Caco-2 (cell line): ENCODE results near the gene ASTN2. TPM values are rescaled to one million over a fixed set of nuclear protein-coding genes. Genes with fewer than 3 reads are reported as not detected.

Source experiments
- BruUV-seq: library from RNA; stranded (reverse); fragments of 400-500 nt; replicated peaks from 2 replicates; lab custom pipeline; 2021; lab: Mats Ljungman, UMichigan
- CTCF ChIA-PET: fragments of 300-600 bp; sonication (Branson Sonifier 250); formaldehyde crosslinking; loops from one replicate; lab custom pipeline; 2022; ENCODE audit warnings: antibody characterized with exemption; lab: Charles Lee
- POLR2A ChIA-PET: fragments of 300-600 bp; sonication (Branson Sonifier 250); formaldehyde crosslinking; loops from one replicate; lab custom pipeline; 2022; ENCODE audit warnings: antibody characterized with exemption; lab: Charles Lee
- DNase-seq, 2 experiments: peaks; one replicate each; pipeline versions ENCODE4 v3.0.0 to v3.0.0-alpha.2; 2020 to 2022
- H3K27me3 ChIP-seq: replicated peaks from 2 replicates; pipeline ENCODE4 v1.6.0; 2011; ENCODE audit warnings: low read length; ENCODE audit not compliant: control insufficient read depth, insufficient read depth
- H3K36me3 ChIP-seq: 2 replicates; pipeline ENCODE4 v1.5.1; 2011; ENCODE audit warnings: low read length; ENCODE audit not compliant: control insufficient read depth, insufficient read depth
- H3K4me1 ChIP-seq: fragments of 250-450 bp; sonication (Bioruptor Pico); 2 replicates; pipeline ENCODE4 v1.5.1; 2020; ENCODE audit warnings: mild to moderate bottlenecking
- H3K4me3 ChIP-seq: 2 replicates; pipeline ENCODE4 v1.5.1; 2011; ENCODE audit warnings: low read depth, mild to moderate bottlenecking, control low read depth, low read length
- H3K9me3 ChIP-seq: fragments of 250-450 bp; sonication (Bioruptor Pico); 2 replicates; pipeline ENCODE4 v1.5.1; 2020; ENCODE audit warnings: mild to moderate bottlenecking, moderate library complexity
- H3K27ac Mint-ChIP-seq: one replicate; pipeline ENCODE4 v1.8.0; 2022; ENCODE audit warnings: mixed read lengths; ENCODE audit not compliant: unreplicated experiment
- H3K27me3 Mint-ChIP-seq: one replicate; pipeline ENCODE4 v1.8.0; 2022; ENCODE audit warnings: mixed read lengths; ENCODE audit not compliant: insufficient read depth, unreplicated experiment
- H3K36me3 Mint-ChIP-seq: one replicate; pipeline ENCODE4 v1.8.0; 2022; ENCODE audit warnings: mild to moderate bottlenecking, mixed read lengths; ENCODE audit not compliant: insufficient read depth, unreplicated experiment
- H3K4me1 Mint-ChIP-seq: one replicate; pipeline ENCODE4 v1.8.0; 2022; ENCODE audit warnings: low read depth, mixed read lengths; ENCODE audit not compliant: unreplicated experiment
- H3K4me3 Mint-ChIP-seq: one replicate; pipeline ENCODE4 v1.8.0; 2022; ENCODE audit warnings: mild to moderate bottlenecking, moderate library complexity, mixed read lengths; ENCODE audit not compliant: unreplicated experiment
- H3K9me3 Mint-ChIP-seq: one replicate; pipeline ENCODE4 v1.8.0; 2022; ENCODE audit warnings: mixed read lengths; ENCODE audit not compliant: unreplicated experiment
- intact Hi-C: fragments of 100-400 bp; cut with micrococcal nuclease; formaldehyde crosslinking; loops from one replicate; pipeline ENCODE4 v1.10.0; 2022; ENCODE audit not compliant: unreplicated experiment
- total RNA-seq: library from RNA; stranded (reverse); gene quantifications from 2 replicates; pipeline ENCODE4 v1.2.3, GENCODE V29; 2022
- TF ChIP-seq, protein P1 (sequence below), 2 experiments: fragments of 200-600 bp in 1 of 2; IDR thresholded peaks; 1 replicate in 1 of 2; 2 replicates in 1 of 2; pipeline versions ENCODE4 v1.5.1 to v1.8.0; 2011 to 2022; ENCODE audit warnings: antibody characterized with exemption in 1 of 2, control low read depth in 1 of 2, inconsistent platforms in 1 of 2, low read depth in 1 of 2, low read length in 1 of 2, mild to moderate bottlenecking in 1 of 2, moderate library complexity in 1 of 2; ENCODE audit not compliant: insufficient read depth in 1 of 2, severe bottlenecking in 1 of 2, unreplicated experiment in 1 of 2

Gene ASTN2
- total RNA-seq, 1 experiment from 2014 or later = 12.7 TPM

DNA sequence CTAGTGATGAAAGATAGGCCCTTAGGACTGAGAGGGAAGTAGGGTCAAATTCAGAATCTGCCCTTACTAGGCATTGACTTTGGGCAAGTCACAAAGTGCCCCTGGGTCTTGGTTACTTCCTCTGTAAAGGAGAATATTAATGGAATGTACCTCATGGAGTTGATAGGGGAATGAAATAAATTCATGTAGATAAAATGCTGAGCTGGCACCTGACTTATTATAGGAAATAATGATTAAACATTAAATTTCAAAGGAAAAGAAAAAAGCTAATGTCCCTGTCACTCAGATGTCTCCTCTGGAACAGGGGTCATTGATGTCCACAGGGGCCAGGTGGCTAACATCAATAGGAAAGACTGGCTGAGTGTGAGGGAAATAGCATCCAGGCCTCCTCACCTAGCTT, 406.4 kb downstream of the ASTN2 start:
- H3K27me3 Mint-ChIP-seq = no peaks in the 10 kb centered on the region
- Histone ChIP-seq H3K36me3 (no peaks in the 10 kb centered on the region), H3K27me3 (no peaks in the 10 kb centered on the region), H3K4me1 (no peaks in the 10 kb centered on the region), H3K4me3 (no peak overlapping the region), H3K9me3 (no peaks in the 10 kb centered on the region)
- H3K27ac Mint-ChIP-seq = no peak overlapping the region
- no peaks in the 10 kb centered on the region for H3K36me3 Mint-ChIP-seq
- DNase-seq = no peak
- H3K9me3 Mint-ChIP-seq = no peaks in the 10 kb centered on the region
- intact Hi-C loops = no loop called here
- no TSS peak for BruUV-seq
- no peak overlapping the region for H3K4me3 Mint-ChIP-seq
- no peaks in the 10 kb centered on the region for H3K4me1 Mint-ChIP-seq
- CTCF ChIA-PET = interaction anchor here (1.2 kb wide), 1 partner anchor 271 kb away, joined by 3 read pairs; no protein-coding TSS in a partner anchor
- TF ChIP-seq, protein P1, sequence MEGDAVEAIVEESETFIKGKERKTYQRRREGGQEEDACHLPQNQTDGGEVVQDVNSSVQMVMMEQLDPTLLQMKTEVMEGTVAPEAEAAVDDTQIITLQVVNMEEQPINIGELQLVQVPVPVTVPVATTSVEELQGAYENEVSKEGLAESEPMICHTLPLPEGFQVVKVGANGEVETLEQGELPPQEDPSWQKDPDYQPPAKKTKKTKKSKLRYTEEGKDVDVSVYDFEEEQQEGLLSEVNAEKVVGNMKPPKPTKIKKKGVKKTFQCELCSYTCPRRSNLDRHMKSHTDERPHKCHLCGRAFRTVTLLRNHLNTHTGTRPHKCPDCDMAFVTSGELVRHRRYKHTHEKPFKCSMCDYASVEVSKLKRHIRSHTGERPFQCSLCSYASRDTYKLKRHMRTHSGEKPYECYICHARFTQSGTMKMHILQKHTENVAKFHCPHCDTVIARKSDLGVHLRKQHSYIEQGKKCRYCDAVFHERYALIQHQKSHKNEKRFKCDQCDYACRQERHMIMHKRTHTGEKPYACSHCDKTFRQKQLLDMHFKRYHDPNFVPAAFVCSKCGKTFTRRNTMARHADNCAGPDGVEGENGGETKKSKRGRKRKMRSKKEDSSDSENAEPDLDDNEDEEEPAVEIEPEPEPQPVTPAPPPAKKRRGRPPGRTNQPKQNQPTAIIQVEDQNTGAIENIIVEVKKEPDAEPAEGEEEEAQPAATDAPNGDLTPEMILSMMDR (IDR thresholded peaks at IDR 0.05; ENCODE audit: insufficient read depth in 1 of 2, low read depth in 1 of 2, low read length in 1 of 2, severe bottlenecking in 1 of 2, unreplicated experiment in 1 of 2) = no peak
- POLR2A ChIA-PET = no interaction called here

DNA sequence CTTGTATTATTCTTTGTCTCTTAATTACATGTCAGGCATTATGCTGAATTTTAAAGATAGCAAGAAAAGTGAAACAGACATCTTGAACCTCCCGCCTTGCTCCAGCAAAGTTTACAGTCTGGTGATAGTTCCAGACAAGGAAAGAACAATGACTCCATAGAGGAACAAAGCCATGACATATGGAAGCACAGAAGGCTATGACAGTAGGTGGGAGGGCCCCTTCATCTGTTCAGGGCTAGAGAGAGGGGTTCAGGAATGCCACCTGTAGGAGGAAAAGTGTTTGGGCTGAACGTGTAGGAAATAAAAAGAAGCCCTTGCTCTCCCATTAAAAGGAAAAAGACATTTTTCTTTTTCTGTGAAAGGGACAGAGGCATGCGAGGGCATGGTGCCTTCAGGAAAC, 412.2 kb downstream of the ASTN2 start:
- no peaks in the 10 kb centered on the region for H3K27me3 ChIP-seq
- H3K9me3 ChIP-seq = no peaks in the 10 kb centered on the region
- Mint-ChIP-seq H3K27me3 (peaks cover 7% of the 10 kb centered on the region), H3K36me3 (no peaks in the 10 kb centered on the region), H3K4me1 (no peaks in the 10 kb centered on the region), H3K4me3 (no peak overlapping the region), H3K27ac (no peak overlapping the region), H3K9me3 (no peaks in the 10 kb centered on the region)
- POLR2A ChIA-PET = no interaction called here
- DNase-seq = no peak
- no peaks in the 10 kb centered on the region for H3K4me1 ChIP-seq
- no peak overlapping the region for H3K4me3 ChIP-seq
- intact Hi-C loops = no loop called here
- BruUV-seq = no TSS peak
- CTCF ChIA-PET = no interaction called here
- no peaks in the 10 kb centered on the region for H3K36me3 ChIP-seq
- TF ChIP-seq, protein P1 (IDR thresholded peaks at IDR 0.05; ENCODE audit: insufficient read depth in 1 of 2, low read depth in 1 of 2, low read length in 1 of 2, severe bottlenecking in 1 of 2, unreplicated experiment in 1 of 2) = no peak

DNA sequence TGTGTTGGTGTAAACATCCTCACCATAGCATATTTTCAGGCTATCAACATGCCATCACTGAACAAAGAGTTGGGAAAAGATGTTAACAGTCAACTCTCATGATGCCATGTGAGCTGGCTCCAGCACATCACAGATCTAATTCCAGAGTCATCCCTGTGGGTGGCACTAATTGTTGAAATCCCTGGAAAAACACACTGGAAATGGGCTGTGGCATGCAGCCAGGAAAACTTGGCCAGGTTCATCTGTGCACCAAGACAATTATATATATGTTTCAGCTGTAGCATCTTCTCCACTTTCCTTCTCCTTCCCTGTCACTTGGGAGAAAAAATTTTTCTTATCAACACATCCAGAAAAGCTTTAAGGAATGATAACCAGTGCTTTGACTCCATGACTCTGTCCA, 414.0 kb downstream of the ASTN2 start:
- no peaks in the 10 kb centered on the region for H3K9me3 ChIP-seq
- intact Hi-C loops = no loop called here
- H3K9me3 Mint-ChIP-seq = no peaks in the 10 kb centered on the region
- H3K27ac Mint-ChIP-seq = no peak overlapping the region
- POLR2A ChIA-PET = no interaction called here
- H3K4me1 ChIP-seq = no peaks in the 10 kb centered on the region
- no peak for DNase-seq
- H3K4me1 Mint-ChIP-seq = no peaks in the 10 kb centered on the region
- TF ChIP-seq, protein P1 (IDR thresholded peaks at IDR 0.05; ENCODE audit: insufficient read depth in 1 of 2, low read depth in 1 of 2, low read length in 1 of 2, severe bottlenecking in 1 of 2, unreplicated experiment in 1 of 2) = no peak
- no peak overlapping the region for H3K4me3 Mint-ChIP-seq
- CTCF ChIA-PET = no interaction called here
- H3K27me3 ChIP-seq = no peaks in the 10 kb centered on the region
- no peaks in the 10 kb centered on the region for H3K36me3 ChIP-seq
- H3K27me3 Mint-ChIP-seq = peaks cover 7% of the 10 kb centered on the region
- H3K4me3 ChIP-seq = no peak overlapping the region
- BruUV-seq = no TSS peak
- H3K36me3 Mint-ChIP-seq = no peaks in the 10 kb centered on the region
